K562 (cell line): ENCODE results near the gene CPLX1. TPM values are rescaled to one million over a fixed set of nuclear protein-coding genes. Genes with fewer than 3 reads are reported as not detected.

ENCODE experiments used
- FOXJ3 ChIP-seq: sonication (generic); formaldehyde crosslinking; IDR thresholded peaks from 2 replicates; pipeline ENCODE4 v1.4.0; 2020; ENCODE audit warnings: mild to moderate bottlenecking, missing genetic modification reagents
- KDM4B ChIP-seq, 2 experiments: fragments of 450-650 bp in 1 of 2; sonication (generic) in 1 of 2; IDR thresholded peaks; 2 replicates each; pipeline ENCODE4 v1.6.1; 2016 to 2017; ENCODE audit warnings: borderline replicate concordance in 2 of 2, antibody characterized with exemption in 1 of 2, low read depth in 1 of 2, mild to moderate bottlenecking in 1 of 2
- MTA1 ChIP-seq: fragments of 450-650 bp; IDR thresholded peaks from 2 replicates; pipeline ENCODE4 v1.6.1; 2017; ENCODE audit warnings: borderline replicate concordance
- POLR2G ChIP-seq: fragments of 200-400 bp; formaldehyde crosslinking; IDR thresholded peaks from 2 replicates; pipeline ENCODE4 v1.6.1; 2017; ENCODE audit warnings: low read depth, mild to moderate bottlenecking, antibody characterized with exemption, low read length, moderate library complexity
- RHOXF2B ChIP-seq: fragments of 250-450 bp; sonication (Bioruptor Pico); conservative IDR thresholded peaks from 2 replicates; pipeline ENCODE4 v1.5.1; 2021
- SMARCE1 ChIP-seq: fragments of 450-650 bp; IDR thresholded peaks from 2 replicates; pipeline ENCODE4 v1.7.1; 2016; ENCODE audit warnings: mild to moderate bottlenecking
- polyA plus RNA-seq, 8 experiments: library from polyadenylated mRNA; depleted of rRNA in 4 of 8; stranded (reverse) in 5 of 8; unstranded in 3 of 8; fragments of >200 nt; fragmentation: Nextera tagmentation in 2 of 8; fragmentation: Illumina TruSeq in 1 of 8; extraction: Ambion mirVana in 2 of 8; extraction: Trizol in 1 of 8; gene quantifications; 2 replicates each; pipeline versions ENCODE4 v1.2.1 to v1.2.3, GENCODE V29; 2011 to 2014; ENCODE audit warnings: inconsistent platforms in 1 of 8, missing spikeins in 1 of 8
- total RNA-seq, 7 experiments: library from RNA; depleted of rRNA in 6 of 7; stranded (reverse); fragments of >200 nt in 6 of 7; fragmentation: Illumina TruSeq in 2 of 7; extraction: Trizol in 2 of 7; gene quantifications; 2 replicates each; pipeline versions ENCODE4 v1.2.1 to v1.2.3, GENCODE V29; 2011 to 2021; ENCODE audit warnings: low replicate concordance in 1 of 7
- TF ChIP-seq, protein P1 (sequence below): fragments of 200-600 bp; sonication (generic); IDR thresholded peaks from one replicate; pipeline ENCODE4 v1.6.1; 2012; ENCODE audit warnings: mild to moderate bottlenecking, low read depth, low read length, inconsistent platforms
- TF ChIP-seq, protein P2 (sequence below): fragments of 450-650 bp; IDR thresholded peaks from 2 replicates; pipeline ENCODE4 v1.6.1; 2016; ENCODE audit warnings: antibody characterized with exemption
- TF ChIP-seq, protein P3 (sequence below), 2 experiments: IDR thresholded peaks; 2 replicates each; pipeline ENCODE4 v1.6.1; 2012; ENCODE audit warnings: improper control_type of control experiment in 2 of 2, low read depth in 2 of 2, low read length in 2 of 2, borderline replicate concordance in 1 of 2

The CPLX1 gene
- total and polyA plus RNA-seq, 9 of the 15 experiments (the other 6 are each of a cell fraction or from before 2014, with no cell fraction given), result 0.03 to 3.3 (median 0.17) TPM; not detected in 2

DNA sequence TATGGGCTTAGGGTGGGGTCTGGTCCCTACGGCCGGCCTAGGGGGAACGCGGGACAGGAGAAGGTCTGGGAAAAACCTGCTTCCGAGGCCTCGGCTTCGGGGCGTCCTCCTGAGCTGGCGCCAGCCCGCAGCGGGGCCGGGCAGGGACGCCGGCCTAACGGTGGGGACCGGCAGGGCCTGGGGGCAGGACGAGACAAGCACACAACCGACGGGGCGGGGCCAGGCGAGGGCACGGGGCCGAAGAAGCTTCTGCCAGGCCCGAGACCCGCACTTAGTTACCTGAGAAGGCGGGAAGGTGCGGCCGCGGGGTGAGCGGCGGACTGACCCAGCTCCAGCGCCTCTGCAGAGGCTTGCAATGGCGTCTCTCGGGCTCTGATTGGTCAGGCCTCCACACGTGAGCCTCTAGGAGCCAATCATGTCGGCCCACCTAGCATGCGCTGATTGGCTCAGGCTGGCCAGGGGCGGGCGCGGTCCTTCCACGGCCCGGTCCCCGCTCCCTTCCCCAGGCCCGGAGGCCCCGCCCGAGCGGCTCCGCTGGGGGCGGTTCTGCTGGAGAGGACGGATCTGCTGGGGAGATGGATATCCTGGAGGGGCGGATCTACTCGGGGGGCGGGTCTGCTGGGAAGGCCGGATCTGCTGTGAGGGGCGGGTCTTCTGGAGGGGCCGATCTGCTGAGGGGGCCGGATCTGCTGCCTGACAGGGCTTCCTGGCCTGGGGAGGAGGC lies 44.3 kb downstream of the CPLX1 start (continued):
- TF ChIP-seq, protein P1, sequence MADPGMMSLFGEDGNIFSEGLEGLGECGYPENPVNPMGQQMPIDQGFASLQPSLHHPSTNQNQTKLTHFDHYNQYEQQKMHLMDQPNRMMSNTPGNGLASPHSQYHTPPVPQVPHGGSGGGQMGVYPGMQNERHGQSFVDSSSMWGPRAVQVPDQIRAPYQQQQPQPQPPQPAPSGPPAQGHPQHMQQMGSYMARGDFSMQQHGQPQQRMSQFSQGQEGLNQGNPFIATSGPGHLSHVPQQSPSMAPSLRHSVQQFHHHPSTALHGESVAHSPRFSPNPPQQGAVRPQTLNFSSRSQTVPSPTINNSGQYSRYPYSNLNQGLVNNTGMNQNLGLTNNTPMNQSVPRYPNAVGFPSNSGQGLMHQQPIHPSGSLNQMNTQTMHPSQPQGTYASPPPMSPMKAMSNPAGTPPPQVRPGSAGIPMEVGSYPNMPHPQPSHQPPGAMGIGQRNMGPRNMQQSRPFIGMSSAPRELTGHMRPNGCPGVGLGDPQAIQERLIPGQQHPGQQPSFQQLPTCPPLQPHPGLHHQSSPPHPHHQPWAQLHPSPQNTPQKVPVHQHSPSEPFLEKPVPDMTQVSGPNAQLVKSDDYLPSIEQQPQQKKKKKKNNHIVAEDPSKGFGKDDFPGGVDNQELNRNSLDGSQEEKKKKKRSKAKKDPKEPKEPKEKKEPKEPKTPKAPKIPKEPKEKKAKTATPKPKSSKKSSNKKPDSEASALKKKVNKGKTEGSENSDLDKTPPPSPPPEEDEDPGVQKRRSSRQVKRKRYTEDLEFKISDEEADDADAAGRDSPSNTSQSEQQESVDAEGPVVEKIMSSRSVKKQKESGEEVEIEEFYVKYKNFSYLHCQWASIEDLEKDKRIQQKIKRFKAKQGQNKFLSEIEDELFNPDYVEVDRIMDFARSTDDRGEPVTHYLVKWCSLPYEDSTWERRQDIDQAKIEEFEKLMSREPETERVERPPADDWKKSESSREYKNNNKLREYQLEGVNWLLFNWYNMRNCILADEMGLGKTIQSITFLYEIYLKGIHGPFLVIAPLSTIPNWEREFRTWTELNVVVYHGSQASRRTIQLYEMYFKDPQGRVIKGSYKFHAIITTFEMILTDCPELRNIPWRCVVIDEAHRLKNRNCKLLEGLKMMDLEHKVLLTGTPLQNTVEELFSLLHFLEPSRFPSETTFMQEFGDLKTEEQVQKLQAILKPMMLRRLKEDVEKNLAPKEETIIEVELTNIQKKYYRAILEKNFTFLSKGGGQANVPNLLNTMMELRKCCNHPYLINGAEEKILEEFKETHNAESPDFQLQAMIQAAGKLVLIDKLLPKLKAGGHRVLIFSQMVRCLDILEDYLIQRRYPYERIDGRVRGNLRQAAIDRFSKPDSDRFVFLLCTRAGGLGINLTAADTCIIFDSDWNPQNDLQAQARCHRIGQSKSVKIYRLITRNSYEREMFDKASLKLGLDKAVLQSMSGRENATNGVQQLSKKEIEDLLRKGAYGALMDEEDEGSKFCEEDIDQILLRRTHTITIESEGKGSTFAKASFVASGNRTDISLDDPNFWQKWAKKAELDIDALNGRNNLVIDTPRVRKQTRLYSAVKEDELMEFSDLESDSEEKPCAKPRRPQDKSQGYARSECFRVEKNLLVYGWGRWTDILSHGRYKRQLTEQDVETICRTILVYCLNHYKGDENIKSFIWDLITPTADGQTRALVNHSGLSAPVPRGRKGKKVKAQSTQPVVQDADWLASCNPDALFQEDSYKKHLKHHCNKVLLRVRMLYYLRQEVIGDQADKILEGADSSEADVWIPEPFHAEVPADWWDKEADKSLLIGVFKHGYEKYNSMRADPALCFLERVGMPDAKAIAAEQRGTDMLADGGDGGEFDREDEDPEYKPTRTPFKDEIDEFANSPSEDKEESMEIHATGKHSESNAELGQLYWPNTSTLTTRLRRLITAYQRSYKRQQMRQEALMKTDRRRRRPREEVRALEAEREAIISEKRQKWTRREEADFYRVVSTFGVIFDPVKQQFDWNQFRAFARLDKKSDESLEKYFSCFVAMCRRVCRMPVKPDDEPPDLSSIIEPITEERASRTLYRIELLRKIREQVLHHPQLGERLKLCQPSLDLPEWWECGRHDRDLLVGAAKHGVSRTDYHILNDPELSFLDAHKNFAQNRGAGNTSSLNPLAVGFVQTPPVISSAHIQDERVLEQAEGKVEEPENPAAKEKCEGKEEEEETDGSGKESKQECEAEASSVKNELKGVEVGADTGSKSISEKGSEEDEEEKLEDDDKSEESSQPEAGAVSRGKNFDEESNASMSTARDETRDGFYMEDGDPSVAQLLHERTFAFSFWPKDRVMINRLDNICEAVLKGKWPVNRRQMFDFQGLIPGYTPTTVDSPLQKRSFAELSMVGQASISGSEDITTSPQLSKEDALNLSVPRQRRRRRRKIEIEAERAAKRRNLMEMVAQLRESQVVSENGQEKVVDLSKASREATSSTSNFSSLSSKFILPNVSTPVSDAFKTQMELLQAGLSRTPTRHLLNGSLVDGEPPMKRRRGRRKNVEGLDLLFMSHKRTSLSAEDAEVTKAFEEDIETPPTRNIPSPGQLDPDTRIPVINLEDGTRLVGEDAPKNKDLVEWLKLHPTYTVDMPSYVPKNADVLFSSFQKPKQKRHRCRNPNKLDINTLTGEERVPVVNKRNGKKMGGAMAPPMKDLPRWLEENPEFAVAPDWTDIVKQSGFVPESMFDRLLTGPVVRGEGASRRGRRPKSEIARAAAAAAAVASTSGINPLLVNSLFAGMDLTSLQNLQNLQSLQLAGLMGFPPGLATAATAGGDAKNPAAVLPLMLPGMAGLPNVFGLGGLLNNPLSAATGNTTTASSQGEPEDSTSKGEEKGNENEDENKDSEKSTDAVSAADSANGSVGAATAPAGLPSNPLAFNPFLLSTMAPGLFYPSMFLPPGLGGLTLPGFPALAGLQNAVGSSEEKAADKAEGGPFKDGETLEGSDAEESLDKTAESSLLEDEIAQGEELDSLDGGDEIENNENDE, result no peak
- no peak for TF ChIP-seq FOXJ3 (CRISPR knock-in tag)
- TF ChIP-seq, protein P2, sequence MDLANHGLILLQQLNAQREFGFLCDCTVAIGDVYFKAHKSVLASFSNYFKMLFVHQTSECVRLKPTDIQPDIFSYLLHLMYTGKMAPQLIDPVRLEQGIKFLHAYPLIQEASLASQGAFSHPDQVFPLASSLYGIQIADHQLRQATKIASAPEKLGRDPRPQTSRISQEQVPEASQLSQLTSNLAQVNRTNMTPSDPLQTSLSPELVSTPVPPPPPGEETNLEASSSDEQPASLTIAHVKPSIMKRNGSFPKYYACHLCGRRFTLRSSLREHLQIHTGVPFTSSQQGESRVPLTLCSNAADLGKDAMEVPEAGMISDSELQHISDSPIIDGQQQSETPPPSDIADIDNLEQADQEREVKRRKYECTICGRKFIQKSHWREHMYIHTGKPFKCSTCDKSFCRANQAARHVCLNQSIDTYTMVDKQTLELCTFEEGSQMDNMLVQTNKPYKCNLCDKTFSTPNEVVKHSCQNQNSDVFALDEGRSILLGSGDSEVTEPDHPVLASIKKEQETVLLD, result no peak
- TF ChIP-seq, protein P3, sequence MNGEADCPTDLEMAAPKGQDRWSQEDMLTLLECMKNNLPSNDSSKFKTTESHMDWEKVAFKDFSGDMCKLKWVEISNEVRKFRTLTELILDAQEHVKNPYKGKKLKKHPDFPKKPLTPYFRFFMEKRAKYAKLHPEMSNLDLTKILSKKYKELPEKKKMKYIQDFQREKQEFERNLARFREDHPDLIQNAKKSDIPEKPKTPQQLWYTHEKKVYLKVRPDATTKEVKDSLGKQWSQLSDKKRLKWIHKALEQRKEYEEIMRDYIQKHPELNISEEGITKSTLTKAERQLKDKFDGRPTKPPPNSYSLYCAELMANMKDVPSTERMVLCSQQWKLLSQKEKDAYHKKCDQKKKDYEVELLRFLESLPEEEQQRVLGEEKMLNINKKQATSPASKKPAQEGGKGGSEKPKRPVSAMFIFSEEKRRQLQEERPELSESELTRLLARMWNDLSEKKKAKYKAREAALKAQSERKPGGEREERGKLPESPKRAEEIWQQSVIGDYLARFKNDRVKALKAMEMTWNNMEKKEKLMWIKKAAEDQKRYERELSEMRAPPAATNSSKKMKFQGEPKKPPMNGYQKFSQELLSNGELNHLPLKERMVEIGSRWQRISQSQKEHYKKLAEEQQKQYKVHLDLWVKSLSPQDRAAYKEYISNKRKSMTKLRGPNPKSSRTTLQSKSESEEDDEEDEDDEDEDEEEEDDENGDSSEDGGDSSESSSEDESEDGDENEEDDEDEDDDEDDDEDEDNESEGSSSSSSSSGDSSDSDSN (IDR thresholded peaks at IDR 0.05; ENCODE audit: borderline replicate concordance in 1 of 2, low read depth in 2 of 2, low read length in 2 of 2), result 0 out of 4 replicates have a peak, but pooled peaks of 1 of the 2 experiments have one; percentile 32
- no peak for TF ChIP-seq MTA1
- TF ChIP-seq SMARCE1, result no peak
- 0 out of 4 replicates have a peak, but pooled peaks of 1 of the 2 experiments have one; percentile 1 for TF ChIP-seq KDM4B (IDR thresholded peaks at IDR 0.05; ENCODE audit: borderline replicate concordance in 2 of 2, low read depth in 1 of 2)
- TF ChIP-seq POLR2G, result peak; percentile 94
- no peak for TF ChIP-seq RHOXF2B (CRISPR knock-in tag)
